HEK293 (cell line): ENCODE measurements around the gene CSTPP1.

Experiments used
- CTCF ChIP-seq: fragments of 450-650 bp; formaldehyde crosslinking; IDR thresholded peaks from 2 replicates; pipeline ENCODE4 v1.5.1; 2016; ENCODE audit warnings: missing biosample characterization, missing genetic modification characterization
- REST ChIP-seq: fragments of 450-650 bp; formaldehyde crosslinking; IDR thresholded peaks from 2 replicates; pipeline ENCODE4 v1.5.1; 2016; ENCODE audit warnings: missing biosample characterization, missing genetic modification characterization
- ZBTB20 ChIP-seq: fragments of 450-650 bp; formaldehyde crosslinking; IDR thresholded peaks from 2 replicates; pipeline ENCODE4 v1.5.1; 2016; ENCODE audit warnings: missing biosample characterization, missing genetic modification characterization
- ZFP41 ChIP-seq: fragments of 450-650 bp; formaldehyde crosslinking; IDR thresholded peaks from 2 replicates; pipeline ENCODE4 v1.5.1; 2016; ENCODE audit warnings: missing biosample characterization, missing genetic modification characterization, borderline replicate concordance

- TF ChIP-seq ZBTB20 (no peak), REST (no peak), CTCF (no peak), ZFP41 (no peak)
These were observed 167.8 kb downstream of the CSTPP1 start for GRCh38 chr11:47104261-47104950.
